ENCODE data around the gene KCNK5.

GRCh38 chr6:39178804-39179203, 50.5 kb downstream of the KCNK5 start:
- no peak for TF ChIP-seq MTF1 (CRISPR knock-in tag; IDR thresholded peaks at IDR 0.05; ENCODE audit: borderline replicate concordance)
- TF ChIP-seq SMAD4 (CRISPR knock-in tag; conservative IDR thresholded peaks at IDR 0.05) = no peak
- TF ChIP-seq ZNF146 (CRISPR knock-in tag; IDR thresholded peaks at IDR 0.05; ENCODE audit: unreplicated experiment) = no peak
- TF ChIP-seq SREBF1 (IDR thresholded peaks at IDR 0.05; ENCODE audit: borderline replicate concordance, low read depth, low read length) = no peak
